Mesendoderm (in vitro differentiated cells): ENCODE data around the gene PDE4D.

Experiments
- DNase-seq: peaks from one replicate; pipeline ENCODE4 v3.0.0; 2013
- H2AK5ac ChIP-seq: 2 replicates; pipeline ENCODE4 v1.6.1; 2013; ENCODE audit warnings: low read length, inconsistent platforms
- H2BK120ac ChIP-seq: 2 replicates; pipeline ENCODE4 v1.6.1; 2013; ENCODE audit warnings: low read depth, mild to moderate bottlenecking, low read length, moderate library complexity, mixed read lengths
- H2BK15ac ChIP-seq: replicated peaks from 2 replicates; pipeline ENCODE4 v1.6.1; 2013; ENCODE audit warnings: low read depth, mild to moderate bottlenecking, moderate library complexity
- H2BK5ac ChIP-seq: 2 replicates; pipeline ENCODE4 v1.6.1; 2013; ENCODE audit warnings: low read length, inconsistent platforms
- H3K18ac ChIP-seq: 2 replicates; pipeline ENCODE4 v1.6.1; 2013; ENCODE audit warnings: mild to moderate bottlenecking, low read length, mixed read lengths
- H3K23ac ChIP-seq: one replicate; pipeline ENCODE4 v1.6.1; 2013; ENCODE audit warnings: low read length
- H3K27ac ChIP-seq: 2 replicates; pipeline ENCODE4 v1.5.1; 2013; ENCODE audit warnings: low read depth, mild to moderate bottlenecking, inconsistent platforms, low read length, moderate library complexity
- H3K27me3 ChIP-seq: 2 replicates; pipeline ENCODE4 v1.6.1; 2013; ENCODE audit warnings: low read length, control low read depth, mild to moderate bottlenecking, inconsistent platforms; ENCODE audit not compliant: insufficient read depth, poor library complexity
- H3K36me3 ChIP-seq: 2 replicates; pipeline ENCODE4 v1.6.1; 2013; ENCODE audit warnings: low read length, inconsistent platforms; ENCODE audit not compliant: control insufficient read depth, insufficient read depth
- H3K4ac ChIP-seq: one replicate; pipeline ENCODE4 v1.6.1; 2013; ENCODE audit warnings: low read depth, mild to moderate bottlenecking, low read length, moderate library complexity
- H3K4me1 ChIP-seq: 2 replicates; pipeline ENCODE4 v1.6.1; 2013; ENCODE audit warnings: low read depth, low read length, inconsistent platforms; ENCODE audit not compliant: control insufficient read depth
- H3K4me2 ChIP-seq: 2 replicates; pipeline ENCODE4 v1.6.1; 2013; ENCODE audit warnings: low read length
- H3K4me3 ChIP-seq: 2 replicates; pipeline ENCODE4 v1.5.1; 2013; ENCODE audit warnings: mild to moderate bottlenecking, low read length
- H3K56ac ChIP-seq: one replicate; pipeline ENCODE4 v1.6.1; 2013; ENCODE audit warnings: low read length
- H3K79me1 ChIP-seq: 2 replicates; pipeline ENCODE4 v1.6.1; 2013; ENCODE audit warnings: low read length, inconsistent platforms
- H3K79me2 ChIP-seq: 2 replicates; pipeline ENCODE4 v1.6.1; 2013; ENCODE audit warnings: mild to moderate bottlenecking, low read length; ENCODE audit not compliant: control insufficient read depth, insufficient read depth
- H3K9ac ChIP-seq: 2 replicates; pipeline ENCODE4 v1.6.1; 2013; ENCODE audit warnings: low read length, inconsistent platforms
- H4K5ac ChIP-seq: one replicate; pipeline ENCODE4 v1.6.1; 2013; ENCODE audit warnings: low read length
- H4K8ac ChIP-seq: one replicate; pipeline ENCODE4 v1.6.1; 2013; ENCODE audit warnings: low read depth, mild to moderate bottlenecking, control low read depth, low read length, moderate library complexity
- WGBS: extraction: QIAGEN DNeasy Blood & Tissue Kit; methylation state at CpG from one replicate; pipeline ENCODE4 v1.1.7; 2013; ENCODE audit warnings: low lambda C conversion rate, missing lambda C conversion rate; ENCODE audit not compliant: insufficient coverage; ENCODE audit errors: extremely low coverage; 5-methylcytosine and 5-hydroxymethylcytosine counted together

Gene PDE4D

GRCh38 chr5:59300930-59301329 lies 592.6 kb downstream of the PDE4D start:
- DNase-seq: no peak
- H3K56ac ChIP-seq: no peak overlapping the region
- WGBS: no CpG with 5 or more reads among the region's 1 CpG
- H2BK5ac ChIP-seq: no peak overlapping the region
- no peak overlapping the region for H3K18ac ChIP-seq
- H3K79me2 ChIP-seq: no peaks in the 10 kb centered on the region
- H4K5ac ChIP-seq: no peak overlapping the region
- no peak overlapping the region for H3K4me2 ChIP-seq
- no peak overlapping the region for H3K9ac ChIP-seq
- no peaks in the 10 kb centered on the region for H3K27me3 ChIP-seq
- H3K36me3 ChIP-seq: no peaks in the 10 kb centered on the region
- H3K4me1 ChIP-seq: no peaks in the 10 kb centered on the region
- H3K23ac ChIP-seq: no peak overlapping the region
- H3K4me3 ChIP-seq: no peak overlapping the region
- no peak overlapping the region for H3K4ac ChIP-seq
- H2BK15ac ChIP-seq: no peak overlapping the region
- no peak overlapping the region for H2AK5ac ChIP-seq
- H4K8ac ChIP-seq: no peak overlapping the region
- no peaks in the 10 kb centered on the region for H3K79me1 ChIP-seq
- no peak overlapping the region for H2BK120ac ChIP-seq
- H3K27ac ChIP-seq: no peak overlapping the region

- no peak overlapping the region for H3K4me2 ChIP-seq
- H2BK120ac ChIP-seq: no peak overlapping the region
- H3K18ac ChIP-seq: no peak overlapping the region
- no peak overlapping the region for H3K4ac ChIP-seq
- H3K23ac ChIP-seq: no peak overlapping the region
- H2AK5ac ChIP-seq: no peak overlapping the region
- no peak overlapping the region for H3K9ac ChIP-seq
- no CpG with 5 or more reads among the region's 3 CpGs for WGBS
- H3K27me3 ChIP-seq: no peaks in the 10 kb centered on the region
- H3K4me3 ChIP-seq: no peak overlapping the region
- DNase-seq: no peak
- H4K8ac ChIP-seq: no peak overlapping the region
- no peak overlapping the region for H2BK5ac ChIP-seq
- H4K5ac ChIP-seq: no peak overlapping the region
- H3K79me1 ChIP-seq: no peaks in the 10 kb centered on the region
- no peaks in the 10 kb centered on the region for H3K36me3 ChIP-seq
- H3K79me2 ChIP-seq: no peaks in the 10 kb centered on the region
- H3K56ac ChIP-seq: no peak overlapping the region
- no peak overlapping the region for H2BK15ac ChIP-seq
- no peaks in the 10 kb centered on the region for H3K4me1 ChIP-seq
- H3K27ac ChIP-seq: no peak overlapping the region
Measured at GRCh38 chr5:59299006-59299405, 594.5 kb downstream of the PDE4D start.

- H3K27me3 ChIP-seq: no peaks in the 10 kb centered on the region
- no peak overlapping the region for H3K23ac ChIP-seq
- no peak overlapping the region for H3K18ac ChIP-seq
- H3K79me1 ChIP-seq: no peaks in the 10 kb centered on the region
- H3K4ac ChIP-seq: no peak overlapping the region
- no CpG with 5 or more reads among the region's 5 CpGs for WGBS
- no peak overlapping the region for H2BK15ac ChIP-seq
- H3K9ac ChIP-seq: no peak overlapping the region
- no peaks in the 10 kb centered on the region for H3K36me3 ChIP-seq
- H3K4me2 ChIP-seq: no peak overlapping the region
- H4K8ac ChIP-seq: no peak overlapping the region
- H2BK120ac ChIP-seq: no peak overlapping the region
- H3K4me3 ChIP-seq: no peak overlapping the region
- no peak overlapping the region for H3K56ac ChIP-seq
- no peak overlapping the region for H2AK5ac ChIP-seq
- no peak for DNase-seq
- H3K4me1 ChIP-seq: no peaks in the 10 kb centered on the region
- no peak overlapping the region for H3K27ac ChIP-seq
- no peaks in the 10 kb centered on the region for H3K79me2 ChIP-seq
- H2BK5ac ChIP-seq: no peak overlapping the region
- no peak overlapping the region for H4K5ac ChIP-seq
Measured at GRCh38 chr5:59296317-59297264, 596.9 kb downstream of the PDE4D start.

GRCh38 chr5:59293700-59294099 lies 599.8 kb downstream of the PDE4D start:
- no peak overlapping the region for H2BK120ac ChIP-seq
- no peak overlapping the region for H3K4me2 ChIP-seq
- H3K4me3 ChIP-seq: no peak overlapping the region
- no peak for DNase-seq
- H2AK5ac ChIP-seq: no peak overlapping the region
- H3K27me3 ChIP-seq: no peaks in the 10 kb centered on the region
- no peak overlapping the region for H3K4ac ChIP-seq
- no peaks in the 10 kb centered on the region for H3K36me3 ChIP-seq
- H3K56ac ChIP-seq: no peak overlapping the region
- no peak overlapping the region for H4K5ac ChIP-seq
- no peaks in the 10 kb centered on the region for H3K4me1 ChIP-seq
- H3K18ac ChIP-seq: no peak overlapping the region
- no peak overlapping the region for H3K27ac ChIP-seq
- no CpG with 5 or more reads among the region's 4 CpGs for WGBS
- H3K23ac ChIP-seq: no peak overlapping the region
- H3K79me2 ChIP-seq: no peaks in the 10 kb centered on the region
- H3K79me1 ChIP-seq: no peaks in the 10 kb centered on the region
- no peak overlapping the region for H2BK15ac ChIP-seq
- H4K8ac ChIP-seq: no peak overlapping the region
- no peak overlapping the region for H2BK5ac ChIP-seq
- no peak overlapping the region for H3K9ac ChIP-seq

GRCh38 chr5:59291941-59292340 lies 601.6 kb downstream of the PDE4D start:
- no peak overlapping the region for H3K4me2 ChIP-seq
- no peak overlapping the region for H3K18ac ChIP-seq
- no peak overlapping the region for H2AK5ac ChIP-seq
- no peak overlapping the region for H2BK15ac ChIP-seq
- no peak for DNase-seq
- H3K27me3 ChIP-seq: no peaks in the 10 kb centered on the region
- H4K8ac ChIP-seq: no peak overlapping the region
- no peak overlapping the region for H3K56ac ChIP-seq
- no peaks in the 10 kb centered on the region for H3K36me3 ChIP-seq
- H3K9ac ChIP-seq: no peak overlapping the region
- no peaks in the 10 kb centered on the region for H3K4me1 ChIP-seq
- no peaks in the 10 kb centered on the region for H3K79me1 ChIP-seq
- no peaks in the 10 kb centered on the region for H3K79me2 ChIP-seq
- H2BK120ac ChIP-seq: no peak overlapping the region
- no peak overlapping the region for H3K4ac ChIP-seq
- no peak overlapping the region for H3K27ac ChIP-seq
- no peak overlapping the region for H2BK5ac ChIP-seq
- H3K23ac ChIP-seq: no peak overlapping the region
- H4K5ac ChIP-seq: no peak overlapping the region
- H3K4me3 ChIP-seq: no peak overlapping the region

GRCh38 chr5:59287884-59288283 lies 605.6 kb downstream of the PDE4D start:
- no peak overlapping the region for H2BK120ac ChIP-seq
- no peak overlapping the region for H4K5ac ChIP-seq
- no peak overlapping the region for H2BK15ac ChIP-seq
- DNase-seq: no peak
- no peak overlapping the region for H3K27ac ChIP-seq
- WGBS: no CpG with 5 or more reads among the region's 2 CpGs
- H3K4ac ChIP-seq: no peak overlapping the region
- H3K23ac ChIP-seq: no peak overlapping the region
- no peaks in the 10 kb centered on the region for H3K79me1 ChIP-seq
- no peaks in the 10 kb centered on the region for H3K4me1 ChIP-seq
- H3K4me2 ChIP-seq: no peak overlapping the region
- no peak overlapping the region for H4K8ac ChIP-seq
- H3K36me3 ChIP-seq: no peaks in the 10 kb centered on the region
- H2AK5ac ChIP-seq: no peak overlapping the region
- no peak overlapping the region for H2BK5ac ChIP-seq
- H3K56ac ChIP-seq: no peak overlapping the region
- H3K27me3 ChIP-seq: no peaks in the 10 kb centered on the region
- H3K79me2 ChIP-seq: no peaks in the 10 kb centered on the region
- no peak overlapping the region for H3K4me3 ChIP-seq
- H3K18ac ChIP-seq: no peak overlapping the region
- no peak overlapping the region for H3K9ac ChIP-seq
